ENCODE measurements around the gene RAB10. TPM values are rescaled to one million over a fixed set of nuclear protein-coding genes. Genes with fewer than 3 reads are reported as not detected.

RAB10 gene
- total RNA-seq, 1 experiment from 2014 or later, result 138 TPM

GRCh38 chr2:26049641-26050040 is 15.8 kb downstream of the RAB10 start:
- no peak overlapping the region for H3K27ac ChIP-seq (ENCODE audit: low read length)
- intact Hi-C loops (cut with micrococcal nuclease), result no loop called here
- no peaks in the 10 kb centered on the region for H3K4me1 ChIP-seq (ENCODE audit: insufficient read depth, low read length)
- H3K4me3 ChIP-seq (ENCODE audit: low read length), result no peak overlapping the region
- no peaks in the 10 kb centered on the region for H3K27me3 ChIP-seq (ENCODE audit: low read length)
- no peak overlapping the region for H2AFZ ChIP-seq (ENCODE audit: low read length)
- peaks cover 8% of the 10 kb centered on the region; the same call in 1 of the 2 replicates for H3K36me3 ChIP-seq (ENCODE audit: low read depth, low read length)
- CTCF ChIA-PET, result no interaction called here
- no peaks in the 10 kb centered on the region for H3F3A ChIP-seq (ENCODE audit: low read length, unreplicated experiment)
- TF ChIP-seq EZH2phosphoT487 (IDR thresholded peaks at IDR 0.05; ENCODE audit: borderline replicate concordance, low read length), result no peak
- no peak for TF ChIP-seq CTCF (conservative IDR thresholded peaks at IDR 0.05; ENCODE audit: low read depth, low read length)
- TF ChIP-seq EZH2 (IDR thresholded peaks at IDR 0.05; ENCODE audit: low read length, unreplicated experiment), result no peak
- H3K9ac ChIP-seq (ENCODE audit: low read length), result no peak overlapping the region
- no peak for DNase-seq
- peaks cover 100% of the 10 kb centered on the region for H3K79me2 ChIP-seq (ENCODE audit: low read length)
- ATAC-seq, result no peak
- no peaks in the 10 kb centered on the region for H3K9me3 ChIP-seq (ENCODE audit: low read length)
- POLR2A ChIA-PET (ENCODE audit: unreplicated experiment), result no interaction called here
- no TSS peak for BruUV-seq (replicated peaks)
- no peak overlapping the region for H3K4me2 ChIP-seq (ENCODE audit: low read length)
- H3K9me2 ChIP-seq (replicated peaks; ENCODE audit: low read length), result no peaks in the 10 kb centered on the region
- peaks cover 60% of the 10 kb centered on the region for H4K20me1 ChIP-seq (ENCODE audit: low read length)

- peaks cover 100% of the 10 kb centered on the region for H3K79me2 ChIP-seq (ENCODE audit: low read length)
- ChIA-PET CTCF (no interaction called here), POLR2A (ENCODE audit: unreplicated experiment) (no interaction called here)
- no peak overlapping the region for H3K27ac ChIP-seq (ENCODE audit: low read length)
- peaks cover 69% of the 10 kb centered on the region for H4K20me1 ChIP-seq (ENCODE audit: low read length)
- no peak overlapping the region for H3K4me3 ChIP-seq (ENCODE audit: low read length)
- no peaks in the 10 kb centered on the region for H3K4me1 ChIP-seq (ENCODE audit: insufficient read depth, low read length)
- H3K9me2 ChIP-seq (replicated peaks; ENCODE audit: low read length), result no peaks in the 10 kb centered on the region
- H3F3A ChIP-seq (ENCODE audit: low read length, unreplicated experiment), result no peaks in the 10 kb centered on the region
- DNase-seq (no peak), ATAC-seq (no peak)
- no peak overlapping the region for H2AFZ ChIP-seq (ENCODE audit: low read length)
- TF ChIP-seq EZH2 (IDR thresholded peaks at IDR 0.05; ENCODE audit: low read length, unreplicated experiment), result no peak
- no peak for TF ChIP-seq CTCF (conservative IDR thresholded peaks at IDR 0.05; ENCODE audit: low read depth, low read length)
- no peak for TF ChIP-seq EZH2phosphoT487 (IDR thresholded peaks at IDR 0.05; ENCODE audit: borderline replicate concordance, low read length)
- H3K27me3 ChIP-seq (ENCODE audit: low read length), result no peaks in the 10 kb centered on the region
- intact Hi-C loops (cut with micrococcal nuclease), result no loop called here
- no peaks in the 10 kb centered on the region for H3K9me3 ChIP-seq (ENCODE audit: low read length)
- no peak overlapping the region for H3K4me2 ChIP-seq (ENCODE audit: low read length)
- no TSS peak for BruUV-seq (replicated peaks)
- H3K9ac ChIP-seq (ENCODE audit: low read length), result no peak overlapping the region
- H3K36me3 ChIP-seq (ENCODE audit: low read depth, low read length), result 0 out of 2 replicates have a peak, but pooled peaks cover 5% of the 10 kb centered on the region
Measured at GRCh38 chr2:26052740-26053139, 18.9 kb downstream of the RAB10 start.

GRCh38 chr2:26054598-26055348 is 20.9 kb downstream of the RAB10 start:
- Histone ChIP-seq H3K27ac (ENCODE audit: low read length) (no peak overlapping the region), H3K9me2 (replicated peaks; ENCODE audit: low read length) (no peaks in the 10 kb centered on the region), H3K4me2 (ENCODE audit: low read length) (no peak overlapping the region), H3K9ac (ENCODE audit: low read length) (no peak overlapping the region), H4K20me1 (ENCODE audit: low read length) (peaks cover 66% of the 10 kb centered on the region), H3F3A (ENCODE audit: low read length, unreplicated experiment) (peaks cover 2% of the 10 kb centered on the region), H3K4me1 (ENCODE audit: insufficient read depth, low read length) (no peaks in the 10 kb centered on the region), H2AFZ (ENCODE audit: low read length) (no peak overlapping the region), H3K4me3 (ENCODE audit: low read length) (no peak overlapping the region), H3K27me3 (ENCODE audit: low read length) (no peaks in the 10 kb centered on the region), H3K9me3 (ENCODE audit: low read length) (no peaks in the 10 kb centered on the region), H3K36me3 (ENCODE audit: low read depth, low read length) (peaks cover 6% of the 10 kb centered on the region), H3K79me2 (ENCODE audit: low read length) (peaks cover 100% of the 10 kb centered on the region)
- DNase-seq (no peak), ATAC-seq (peak; percentile 35; the same call in 1 of the 2 replicates)
- CTCF ChIA-PET, result no interaction called here
- no TSS peak for BruUV-seq (replicated peaks)
- intact Hi-C loops (cut with micrococcal nuclease), result no loop called here
- POLR2A ChIA-PET (ENCODE audit: unreplicated experiment), result no interaction called here
- TF ChIP-seq CTCF (conservative IDR thresholded peaks at IDR 0.05; ENCODE audit: low read depth, low read length) (no peak), EZH2phosphoT487 (IDR thresholded peaks at IDR 0.05; ENCODE audit: borderline replicate concordance, low read length) (no peak), EZH2 (IDR thresholded peaks at IDR 0.05; ENCODE audit: low read length, unreplicated experiment) (no peak)
